H9 (cell line): ENCODE results near the gene ABCC4. TPM values are rescaled to one million over a fixed set of nuclear protein-coding genes. Genes with fewer than 3 reads are reported as not detected.

Experiments
- DNase-seq: peaks from one replicate; pipeline ENCODE4 v3.0.0-alpha.2; 2017
- H2AFZ ChIP-seq: one replicate; pipeline ENCODE4 v1.6.1; 2013; ENCODE audit warnings: mild to moderate bottlenecking, low read length, control low read depth, moderate library complexity
- H2AK5ac ChIP-seq: 2 replicates; pipeline ENCODE4 v1.6.1; 2013; ENCODE audit warnings: low read length, control low read depth, mixed read lengths; ENCODE audit not compliant: insufficient read length
- H2BK120ac ChIP-seq: one replicate; pipeline ENCODE4 v1.6.1; 2013; ENCODE audit warnings: low read depth, mild to moderate bottlenecking, low read length, control low read depth, inconsistent platforms; ENCODE audit not compliant: poor library complexity, severe bottlenecking
- H2BK12ac ChIP-seq: 2 replicates; pipeline ENCODE4 v1.6.1; 2013; ENCODE audit warnings: low read length, control low read depth, mixed read lengths, low read depth; ENCODE audit not compliant: insufficient read length
- H2BK15ac ChIP-seq: 2 replicates; pipeline ENCODE4 v1.6.1; 2013; ENCODE audit warnings: low read depth, low read length, control low read depth
- H2BK20ac ChIP-seq: one replicate; pipeline ENCODE4 v1.6.1; 2013; ENCODE audit warnings: low read depth, mild to moderate bottlenecking, low read length, control low read depth, inconsistent platforms; ENCODE audit not compliant: poor library complexity, severe bottlenecking
- H2BK5ac ChIP-seq: 2 replicates; pipeline ENCODE4 v1.6.1; 2013; ENCODE audit warnings: low read length, control low read depth, mixed read lengths; ENCODE audit not compliant: insufficient read length
- H3K14ac ChIP-seq: 2 replicates; pipeline ENCODE4 v1.6.1; 2013; ENCODE audit warnings: low read length, control low read depth; ENCODE audit not compliant: insufficient read depth
- H3K18ac ChIP-seq: 2 replicates; pipeline ENCODE4 v1.6.1; 2013; ENCODE audit warnings: low read depth, mild to moderate bottlenecking, mixed read lengths, low read length, control low read depth; ENCODE audit not compliant: insufficient read length
- H3K23ac ChIP-seq: 2 replicates; pipeline ENCODE4 v1.6.1; 2013; ENCODE audit warnings: low read length, control low read depth, mixed read lengths, low read depth; ENCODE audit not compliant: insufficient read length
- H3K23me2 ChIP-seq: 2 replicates; pipeline ENCODE4 v1.6.1; 2013; ENCODE audit warnings: low read depth, mild to moderate bottlenecking, mixed read lengths, low read length, control low read depth; ENCODE audit not compliant: insufficient read length, poor library complexity, severe bottlenecking
- H3K27ac ChIP-seq: 2 replicates; pipeline ENCODE4 v1.5.1; 2013; ENCODE audit warnings: low read length, control low read depth, mixed read lengths, low read depth; ENCODE audit not compliant: insufficient read length
- H3K27me3 ChIP-seq: 2 replicates; pipeline ENCODE4 v1.6.1; 2013; ENCODE audit warnings: low read length, control low read depth, inconsistent platforms; ENCODE audit not compliant: insufficient read depth
- H3K4ac ChIP-seq: 2 replicates; pipeline ENCODE4 v1.6.1; 2013; ENCODE audit warnings: low read depth, mild to moderate bottlenecking, control low read depth, inconsistent platforms, low read length, moderate library complexity
- H3K4me1 ChIP-seq: 2 replicates; pipeline ENCODE4 v1.6.1; 2013; ENCODE audit warnings: low read length, control low read depth, inconsistent platforms; ENCODE audit not compliant: insufficient read depth
- H3K4me2 ChIP-seq: 2 replicates; pipeline ENCODE4 v1.6.1; 2013; ENCODE audit warnings: low read length, control low read depth, mixed read lengths; ENCODE audit not compliant: insufficient read length, insufficient read depth
- H3K56ac ChIP-seq: 2 replicates; pipeline ENCODE4 v1.6.1; 2013; ENCODE audit warnings: low read depth, mild to moderate bottlenecking, mixed read lengths, low read length, control low read depth; ENCODE audit not compliant: insufficient read length
- H3K79me1 ChIP-seq: 2 replicates; pipeline ENCODE4 v1.6.1; 2013; ENCODE audit warnings: low read depth, mild to moderate bottlenecking, moderate library complexity, low read length, control low read depth, inconsistent platforms; ENCODE audit not compliant: insufficient read depth, poor library complexity, severe bottlenecking
- H3K79me2 ChIP-seq: 2 replicates; pipeline ENCODE4 v1.6.1; 2013; ENCODE audit warnings: low read length, control low read depth, inconsistent platforms; ENCODE audit not compliant: insufficient read depth
- H3K9ac ChIP-seq: 2 replicates; pipeline ENCODE4 v1.6.1; 2013; ENCODE audit warnings: low read length, control low read depth, mixed read lengths; ENCODE audit not compliant: insufficient read length; ENCODE audit errors: extremely low read depth
- H3K9me3 ChIP-seq: one replicate; pipeline ENCODE4 v1.6.1; 2013; ENCODE audit warnings: low read depth, low read length, inconsistent platforms; ENCODE audit not compliant: control insufficient read depth
- H3T11ph ChIP-seq: one replicate; pipeline ENCODE4 v1.6.1; 2013; ENCODE audit warnings: mild to moderate bottlenecking, low read length, control low read depth, inconsistent platforms
- H4K20me1 ChIP-seq: one replicate; pipeline ENCODE4 v1.6.1; 2013; ENCODE audit not compliant: control insufficient read depth, insufficient read length, insufficient read depth
- H4K5ac ChIP-seq: 2 replicates; pipeline ENCODE4 v1.6.1; 2013; ENCODE audit warnings: low read depth, mild to moderate bottlenecking, mixed read lengths, low read length, control low read depth; ENCODE audit not compliant: insufficient read length
- H4K8ac ChIP-seq: replicated peaks from 2 replicates; pipeline ENCODE4 v1.6.1; 2013; ENCODE audit warnings: low read length, control low read depth, mixed read lengths, low read depth; ENCODE audit not compliant: insufficient read length
- H4K91ac ChIP-seq: 2 replicates; pipeline ENCODE4 v1.6.1; 2013; ENCODE audit warnings: low read depth, mild to moderate bottlenecking, moderate library complexity, mixed read lengths, low read length, control low read depth; ENCODE audit not compliant: insufficient read length
- H3K27ac Mint-ChIP-seq, 3 experiments: 2 replicates in 2 of 3; 3 replicates in 1 of 3; pipeline ENCODE4 v1.8.0; 2020 to 2021; ENCODE audit warnings: mixed read lengths in 3 of 3, mild to moderate bottlenecking in 1 of 3, moderate library complexity in 1 of 3
- H3K27me3 Mint-ChIP-seq: 2 replicates; pipeline ENCODE4 v1.8.0; 2021; ENCODE audit warnings: low read depth, mild to moderate bottlenecking, moderate library complexity, mixed read lengths
- H3K36me3 Mint-ChIP-seq, 3 experiments: 2 replicates in 2 of 3; 3 replicates in 1 of 3; pipeline ENCODE4 v1.8.0; 2020 to 2021; ENCODE audit warnings: low read depth in 3 of 3, mixed read lengths in 3 of 3; ENCODE audit not compliant: insufficient read depth in 1 of 3
- H3K4me1 Mint-ChIP-seq, 2 experiments: 2 replicates each; pipeline ENCODE4 v1.8.0; 2020; ENCODE audit warnings: mixed read lengths in 2 of 2
- H3K4me3 Mint-ChIP-seq, 2 experiments: 2 replicates in 1 of 2; 3 replicates in 1 of 2; pipeline ENCODE4 v1.8.0; 2020 to 2021; ENCODE audit warnings: mild to moderate bottlenecking in 2 of 2, mixed read lengths in 2 of 2, moderate library complexity in 1 of 2
- H3K9me3 Mint-ChIP-seq, 2 experiments: 2 replicates in 1 of 2; 3 replicates in 1 of 2; pipeline ENCODE4 v1.8.0; 2020; ENCODE audit warnings: mild to moderate bottlenecking in 2 of 2, mixed read lengths in 2 of 2, moderate library complexity in 1 of 2
- CTCF ChIP-seq: fragments of 200-600 bp; sonication (generic); conservative IDR thresholded peaks from 3 replicates; pipeline ENCODE4 v1.8.0; 2021; ENCODE audit warnings: antibody characterized with exemption, mild to moderate bottlenecking
- WGBS: extraction: QIAGEN DNeasy Blood & Tissue Kit; methylation state at CpG from one replicate; pipeline ENCODE4 v1.1.7; 2013; ENCODE audit warnings: missing lambda C conversion rate, low lambda C conversion rate, mixed read lengths; ENCODE audit not compliant: insufficient read length; ENCODE audit errors: extremely low coverage; 5-methylcytosine and 5-hydroxymethylcytosine counted together
- total RNA-seq: library from RNA; stranded (reverse); gene quantifications from 2 replicates; pipeline ENCODE4 v1.2.1, GENCODE V29; 2021

ABCC4 gene
- total RNA-seq, 1 experiment from 2014 or later = 5.9 TPM

DNA sequence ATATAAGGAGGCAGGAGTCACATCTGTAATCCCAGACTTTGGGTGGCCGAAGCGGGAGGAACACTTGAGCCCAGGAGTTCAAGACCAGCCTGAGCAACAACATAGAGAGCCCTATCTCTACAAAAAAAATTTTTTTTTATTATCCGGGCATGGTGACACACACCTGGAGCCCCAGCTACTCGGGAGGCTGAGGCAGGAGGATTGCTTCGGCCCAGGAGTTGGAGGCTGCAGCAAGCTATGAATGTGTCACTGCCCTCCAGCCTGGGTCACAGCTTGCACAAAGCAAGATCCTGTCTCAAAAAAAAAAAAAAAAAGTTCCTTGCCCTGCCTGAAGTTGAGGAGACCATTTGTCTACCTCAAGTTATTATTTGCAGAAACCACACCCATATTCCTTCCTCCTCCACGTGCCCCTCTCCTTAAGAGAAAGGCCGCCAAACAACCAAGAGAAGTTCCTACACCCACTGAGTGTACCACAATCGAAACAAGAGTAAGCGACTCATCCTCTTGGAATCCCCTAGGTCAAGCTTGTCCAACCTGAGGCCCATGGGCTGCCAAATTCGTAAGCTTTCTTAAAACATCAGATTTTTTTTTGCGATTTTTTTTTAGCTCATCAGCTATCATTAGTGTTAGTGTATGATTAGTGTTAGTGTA lies 2.2 kb downstream of the ABCC4 start:
- Histone ChIP-seq H3K4ac (no peak overlapping the region), H3K56ac (no peak overlapping the region), H3K14ac (no peak overlapping the region), H2BK15ac (no peak overlapping the region), H3K23ac (no peak overlapping the region), H3K23me2 (peaks cover 6% of the 10 kb centered on the region), H3K4me1 (no peaks in the 10 kb centered on the region), H2BK5ac (no peak overlapping the region), H3K18ac (no peak overlapping the region), H3T11ph (no peak overlapping the region), H2BK12ac (no peak overlapping the region), H4K5ac (no peak overlapping the region), H3K27me3 (peaks cover 7% of the 10 kb centered on the region; the same call in 1 of the 2 replicates), H2AFZ (no peak overlapping the region), H3K79me1 (no peaks in the 10 kb centered on the region), H2BK20ac (no peak overlapping the region), H4K20me1 (no peaks in the 10 kb centered on the region), H3K9ac (no peak overlapping the region), H2AK5ac (no peak overlapping the region), H3K4me2 (no peak overlapping the region), H3K27ac (no peak overlapping the region), H3K79me2 (no peaks in the 10 kb centered on the region), H4K8ac (no peak overlapping the region), H2BK120ac (no peak overlapping the region), H4K91ac (no peak overlapping the region), H3K9me3 (no peaks in the 10 kb centered on the region)
- no CpG with 5 or more reads among the region's 11 CpGs for WGBS
- no peak overlapping the region for H3K27ac Mint-ChIP-seq
- H3K4me3 Mint-ChIP-seq = no peak overlapping the region
- peaks cover 0 to 11% of the 10 kb centered on the region in 2 experiments; a peak in 1 of 5 replicates for H3K9me3 Mint-ChIP-seq
- TF ChIP-seq CTCF = no peak
- H3K27me3 Mint-ChIP-seq = peaks cover 44% of the 10 kb centered on the region
- no peak for DNase-seq
- peaks cover 5 to 15% of the 10 kb centered on the region in 2 experiments for H3K4me1 Mint-ChIP-seq
- H3K36me3 Mint-ChIP-seq = peaks cover 1 to 4% (median 3%) of the 10 kb centered on the region in 3 experiments; a peak in 4 of 7 replicates
